Ovary (tissue), 9 donors: ENCODE results near the gene PRDM12. TPM values are rescaled to one million over a fixed set of nuclear protein-coding genes. Genes with fewer than 3 reads are reported as not detected.

Source experiments
- DNase-seq, 5 donors: peaks; one replicate each; pipeline ENCODE4 v3.0.0-alpha.2; 2019 to 2020
- H3K27ac ChIP-seq, 2 donors: fragments of 200-600 bp; one replicate each; pipeline versions ENCODE4 v1.5.1 to v1.8.0; 2019 to 2022
- H3K27me3 ChIP-seq: fragments of 200-600 bp; one replicate; pipeline ENCODE4 v1.8.0; 2022
- H3K36me3 ChIP-seq: fragments of 200-600 bp; sonication (generic); one replicate; pipeline ENCODE4 v1.5.1; 2019
- H3K4me1 ChIP-seq: one replicate; pipeline ENCODE4 v1.8.1; 2013; ENCODE audit warnings: mild to moderate bottlenecking, moderate library complexity; ENCODE audit not compliant: insufficient read depth
- H3K4me3 ChIP-seq: fragments of 200-600 bp; sonication (generic); one replicate; pipeline ENCODE4 v1.5.1; 2017
- H3K9me3 ChIP-seq, 2 donors: fragments of 200-600 bp in 1 of 2; sonication (generic) in 1 of 2; one replicate each; pipeline versions ENCODE4 v1.5.1 to v1.8.1; 2013 to 2019; ENCODE audit warnings: mild to moderate bottlenecking in 1 of 2, moderate library complexity in 1 of 2
- CTCF ChIP-seq, 3 donors: fragments of 450-650 bp in 2 of 3; fragments of 200-600 bp in 1 of 3; IDR thresholded peaks; one replicate each; pipeline versions ENCODE4 v1.5.1 to v1.8.0; 2016 to 2022; ENCODE audit warnings: antibody characterized with exemption in 3 of 3, mild to moderate bottlenecking in 1 of 3
- EP300 ChIP-seq: sonication (generic); formaldehyde crosslinking; IDR thresholded peaks from one replicate; pipeline ENCODE4 v1.6.1; 2017; ENCODE audit warnings: antibody characterized with exemption
- POLR2A ChIP-seq: fragments of 450-650 bp; IDR thresholded peaks from one replicate; pipeline ENCODE4 v1.6.1; 2017; ENCODE audit warnings: antibody characterized with exemption, mild to moderate bottlenecking, moderate library complexity
- WGBS, 3 donors: extraction: QIAGEN DNeasy Blood & Tissue Kit in 1 of 3; methylation state at CpG; one replicate each; pipeline versions ENCODE4 v1.1.5 to v1.1.7; 2013 to 2017; 5-methylcytosine and 5-hydroxymethylcytosine counted together
- intact Hi-C, 4 donors: fragments of 100-400 bp; cut with DNase I; formaldehyde crosslinking; loops; one replicate each; pipeline versions ENCODE4 v1.11.0 to v1.15.1; 2022 to 2023
- polyA plus RNA-seq, 2 donors: library from polyadenylated mRNA; stranded (reverse); fragments of 200-250 nt in 1 of 2; fragments of 350-450 nt in 1 of 2; fragmentation: Illumina TruSeq in 1 of 2; extraction: RNeasy Lipid Tissue Mini Kit (QIAGEN cat#74804) in 1 of 2; gene quantifications; one replicate each; pipeline ENCODE4 v1.2.3, GENCODE V29; 2013 to 2014
- total RNA-seq, 7 donors: library from RNA; depleted of rRNA in 2 of 7; stranded (reverse); fragments of >200 nt in 2 of 7; fragmentation: NEBNext Ultra II Directional in 3 of 7; extraction: Animal tissue kit (Norgen Biotek cat#: 25700) in 3 of 7; gene quantifications; one replicate each; pipeline versions ENCODE4 v1.1.0 to v1.2.4, GENCODE V29; 2016 to 2023
- donor health status: DM: no; HTN: no; CAD: no; lungs with moderate emphysema.
- donor health status: DM: no; HTN: no; CAD: no.
- donor health status: Bipolar disorder and iron deficiency.
- donor health status: DM: yes; HTN: yes; CAD: no.
- donor health status: DM: no; HTN: no; CAD: no.
- donor health status: DM: yes; HTN: yes; CAD: no.

The PRDM12 gene
- total and polyA plus RNA-seq, 9 donors = not detected

DNA sequence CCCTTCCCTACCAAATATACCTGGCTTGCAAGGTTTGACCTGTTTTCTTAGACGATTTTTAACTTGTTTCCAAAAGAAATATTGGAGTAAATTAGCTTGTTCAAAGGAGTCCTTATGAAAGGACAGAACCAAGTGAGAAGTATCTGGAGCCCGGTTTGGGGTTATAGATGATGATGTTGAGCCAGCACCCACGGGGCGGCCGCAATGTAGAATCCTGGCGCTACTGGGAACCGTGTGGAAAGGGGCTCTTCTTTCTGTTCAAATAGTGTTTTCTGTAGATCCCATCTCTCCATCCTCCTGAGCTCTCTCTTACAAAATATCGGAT, 28.7 kb downstream of the PRDM12 start:
- WGBS, 3 donors = 3 to 4% (median 3%) methylated on average over 8 of the region's 8 CpGs

GRCh38 chr9:130693426-130694191, 29.2 kb downstream of the PRDM12 start, which contains the start of gene EXOSC2:
Gene EXOSC2, plus strand, starts transcription at chr9:130693780. Its CDS starts 12 bp downstream, at chr9:130693792.
- WGBS, 3 donors = 0 to 1% (median 0%) methylated on average over 40 of the region's 40 CpGs
- intact Hi-C loops = no loop called here
- H3K36me3 ChIP-seq = no peaks in the 10 kb centered on the region
- H3K27ac ChIP-seq = peak within 1 kb of the TSS in 1 of 2 donors; percentile 54
- no peaks in the 10 kb centered on the region for H3K9me3 ChIP-seq
- peak; percentile 97 to 98 (median 97) for DNase-seq
- H3K27me3 ChIP-seq = no peaks in the 10 kb centered on the region
- H3K4me1 ChIP-seq = peaks cover 8% of the 10 kb centered on the region
- H3K4me3 ChIP-seq = peak within 1 kb of the TSS; percentile 87
- no peak for TF ChIP-seq CTCF (IDR thresholded peaks at IDR 0.05)
- TF ChIP-seq EP300 = no peak
- peak; percentile 79 for TF ChIP-seq POLR2A

More for the DNA sequence above, 28.7 kb downstream of the PRDM12 start:
- Histone ChIP-seq H3K36me3 (no peaks in the 10 kb centered on the region), H3K27ac (peak overlapping the region in 1 of 2 donors; percentile 54), H3K27me3 (no peaks in the 10 kb centered on the region), H3K4me3 (peak overlapping the region; percentile 87), H3K4me1 (peaks cover 8% of the 10 kb centered on the region), H3K9me3 (no peaks in the 10 kb centered on the region)
- intact Hi-C loops = no loop called here
- DNase-seq = no peak
- TF ChIP-seq EP300 (no peak), CTCF (IDR thresholded peaks at IDR 0.05) (no peak), POLR2A (no peak)

DNA sequence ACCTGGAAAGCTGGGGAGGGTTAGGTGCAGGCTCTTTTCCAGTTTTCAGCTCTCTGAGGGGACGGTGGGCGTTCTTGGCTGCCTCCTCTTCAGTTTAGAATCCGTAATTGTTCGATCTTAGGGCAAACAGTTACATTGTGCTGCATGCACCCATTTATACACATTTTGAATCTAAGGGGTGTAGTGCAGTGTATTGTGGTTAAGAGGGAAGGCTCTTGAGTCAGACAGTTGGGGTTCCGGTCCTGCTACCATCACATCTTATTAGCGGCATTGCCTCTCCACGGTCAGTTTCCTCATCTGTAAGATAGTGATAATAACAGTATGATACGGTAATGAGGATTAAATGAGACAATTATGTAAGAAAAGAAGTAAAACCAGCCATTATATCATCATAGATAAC, 29.8 kb downstream of the PRDM12 start:
- Histone ChIP-seq H3K9me3 (no peaks in the 10 kb centered on the region), H3K27me3 (no peaks in the 10 kb centered on the region), H3K4me1 (peaks cover 8% of the 10 kb centered on the region), H3K27ac (no peak overlapping the region), H3K36me3 (no peaks in the 10 kb centered on the region), H3K4me3 (peak overlapping the region; percentile 87)
- WGBS, 3 donors = 0 to 1% (median 0%) methylated on average over 8 of the region's 8 CpGs
- TF ChIP-seq EP300 = no peak
- intact Hi-C loops = no loop called here
- DNase-seq = no peak

- no peak for DNase-seq
- Histone ChIP-seq H3K27me3 (no peaks in the 10 kb centered on the region), H3K4me3 (no peak overlapping the region), H3K27ac (no peak overlapping the region), H3K9me3 (no peaks in the 10 kb centered on the region), H3K36me3 (no peaks in the 10 kb centered on the region), H3K4me1 (peaks cover 8% of the 10 kb centered on the region)
- TF ChIP-seq CTCF (IDR thresholded peaks at IDR 0.05) (no peak), POLR2A (no peak), EP300 (no peak)
- intact Hi-C loops = loop anchor here in 1 of 4 donors (5.0 kb wide), 1 partner anchor 351 kb away; no protein-coding TSS in a partner anchor
- 80 to 84% (median 83%) methylated on average over 4 of the region's 4 CpGs for WGBS, 3 donors
Measured at GRCh38 chr9:130696139-130696650, 31.8 kb downstream of the PRDM12 start.

DNA sequence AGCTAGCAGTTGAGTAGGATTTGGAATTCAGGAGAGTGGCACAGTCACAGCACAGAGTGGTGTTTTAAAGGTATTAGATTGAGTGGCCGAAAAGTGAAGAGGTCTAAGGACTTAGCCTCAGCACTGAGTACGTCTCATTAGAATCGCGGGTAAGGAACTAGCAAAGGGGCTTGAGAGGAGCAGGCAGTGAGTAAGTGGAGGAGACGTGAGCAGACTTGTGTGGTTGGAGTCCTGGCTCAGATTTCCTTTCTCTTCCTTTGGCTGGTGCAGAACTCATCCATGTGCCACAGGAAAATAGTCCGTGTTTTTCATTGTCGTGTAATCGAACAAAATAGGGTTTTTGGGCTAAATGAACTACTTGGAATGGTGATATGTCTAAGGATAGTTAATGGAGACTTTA, 32.6 kb downstream of the PRDM12 start:
- no peaks in the 10 kb centered on the region for H3K36me3 ChIP-seq
- H3K27me3 ChIP-seq = no peaks in the 10 kb centered on the region
- intact Hi-C loops = loop anchor here in 1 of 4 donors (5.0 kb wide), 1 partner anchor 350 kb away; no protein-coding TSS in a partner anchor
- H3K9me3 ChIP-seq = no peaks in the 10 kb centered on the region
- TF ChIP-seq CTCF (IDR thresholded peaks at IDR 0.05) (no peak), EP300 (no peak), POLR2A (no peak)
- no peak overlapping the region for H3K27ac ChIP-seq
- 83 to 89% (median 84%) methylated on average over 8 of the region's 8 CpGs for WGBS, 3 donors
- no peak overlapping the region for H3K4me3 ChIP-seq
- H3K4me1 ChIP-seq = peaks cover 8% of the 10 kb centered on the region
- DNase-seq = no peak
